Measurements from ENCODE around the gene CFAP61. TPM values are rescaled to one million over a fixed set of nuclear protein-coding genes. Genes with fewer than 3 reads are reported as not detected.

The CFAP61 gene
- total RNA-seq, 6 donors from 2014 or later, result 0.37 to 14.3 (median 6.1) TPM

DNA sequence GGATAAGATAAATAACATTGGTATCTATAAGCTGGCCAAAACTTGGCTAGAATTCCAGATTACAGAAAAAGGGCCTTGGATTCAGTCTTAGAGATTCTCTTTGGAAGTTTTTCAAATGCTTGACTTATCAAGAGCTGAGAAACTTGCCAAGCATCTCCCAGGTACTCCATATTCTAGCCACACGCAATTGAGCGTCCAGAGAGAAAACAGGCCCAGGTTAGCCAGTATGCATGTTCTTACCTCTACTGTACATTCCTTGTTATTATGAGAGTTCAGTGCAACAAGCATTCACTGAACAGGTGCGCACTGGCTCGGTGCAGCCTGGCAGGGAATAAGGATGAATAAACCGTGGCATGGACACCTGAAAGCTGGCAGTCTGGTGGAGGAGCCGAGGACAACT is 13.7 kb upstream of the CFAP61 start:
- H3K4me3 ChIP-seq, result no peak overlapping the region
- peaks cover 25 to 100% (median 83%) of the 10 kb centered on the region in 4 donors for H3K36me3 ChIP-seq
- H3K9me3 ChIP-seq, result no peaks in the 10 kb centered on the region
- no peak for TF ChIP-seq EP300 (IDR thresholded peaks at IDR 0.05)
- TF ChIP-seq POLR2A (IDR thresholded peaks at IDR 0.05), result no peak
- no peak for TF ChIP-seq POLR2AphosphoS5 (IDR thresholded peaks at IDR 0.05)
- TF ChIP-seq, protein P1, sequence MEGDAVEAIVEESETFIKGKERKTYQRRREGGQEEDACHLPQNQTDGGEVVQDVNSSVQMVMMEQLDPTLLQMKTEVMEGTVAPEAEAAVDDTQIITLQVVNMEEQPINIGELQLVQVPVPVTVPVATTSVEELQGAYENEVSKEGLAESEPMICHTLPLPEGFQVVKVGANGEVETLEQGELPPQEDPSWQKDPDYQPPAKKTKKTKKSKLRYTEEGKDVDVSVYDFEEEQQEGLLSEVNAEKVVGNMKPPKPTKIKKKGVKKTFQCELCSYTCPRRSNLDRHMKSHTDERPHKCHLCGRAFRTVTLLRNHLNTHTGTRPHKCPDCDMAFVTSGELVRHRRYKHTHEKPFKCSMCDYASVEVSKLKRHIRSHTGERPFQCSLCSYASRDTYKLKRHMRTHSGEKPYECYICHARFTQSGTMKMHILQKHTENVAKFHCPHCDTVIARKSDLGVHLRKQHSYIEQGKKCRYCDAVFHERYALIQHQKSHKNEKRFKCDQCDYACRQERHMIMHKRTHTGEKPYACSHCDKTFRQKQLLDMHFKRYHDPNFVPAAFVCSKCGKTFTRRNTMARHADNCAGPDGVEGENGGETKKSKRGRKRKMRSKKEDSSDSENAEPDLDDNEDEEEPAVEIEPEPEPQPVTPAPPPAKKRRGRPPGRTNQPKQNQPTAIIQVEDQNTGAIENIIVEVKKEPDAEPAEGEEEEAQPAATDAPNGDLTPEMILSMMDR (IDR thresholded peaks at IDR 0.05), result no peak
- no peak for ATAC-seq (ENCODE audit: low FRiP score in 2 of 2)
- 84 to 92% methylated on average over 6 of the region's 6 CpGs for WGBS, 2 donors
- no peak for DNase-seq
- H3K27ac ChIP-seq, result no peak overlapping the region
- H3K4me1 ChIP-seq, result no peaks in the 10 kb centered on the region
- no peaks in the 10 kb centered on the region for H3K27me3 ChIP-seq

DNA sequence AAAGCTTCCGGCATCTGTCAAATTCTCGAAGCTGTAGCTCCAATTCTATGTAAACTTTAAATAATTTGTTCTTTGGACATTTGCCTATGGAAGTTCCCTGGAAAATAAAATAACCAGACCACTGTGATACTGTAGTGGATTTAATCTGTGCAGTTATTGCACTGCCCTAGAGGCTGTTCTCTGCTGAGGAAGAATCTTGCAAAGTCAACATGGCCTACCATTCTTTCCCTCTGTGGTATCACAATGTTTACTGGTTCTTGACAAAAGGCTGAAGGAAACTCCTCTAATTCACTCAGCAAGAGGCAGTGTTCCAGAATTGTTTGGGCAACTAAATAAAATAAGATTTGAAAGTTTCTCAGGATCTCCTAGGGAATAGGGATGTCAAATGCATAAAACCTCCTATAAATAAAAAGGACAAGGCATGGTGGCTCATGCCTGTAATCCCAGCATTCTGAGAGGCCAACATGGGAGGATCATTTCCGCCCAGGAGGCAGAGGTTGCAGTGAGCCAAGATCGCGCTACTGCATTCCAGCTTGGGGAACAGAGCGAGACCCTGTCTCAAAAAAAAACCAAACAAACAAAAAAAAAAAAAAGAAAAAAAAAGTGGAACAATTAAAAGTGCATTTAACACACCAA is 12.5 kb upstream of the CFAP61 start:
- Histone ChIP-seq H3K9me3 (no peaks in the 10 kb centered on the region), H3K36me3 (peaks cover 28 to 100% (median 89%) of the 10 kb centered on the region in 4 donors), H3K4me1 (no peaks in the 10 kb centered on the region), H3K27ac (no peak overlapping the region), H3K4me3 (no peak overlapping the region), H3K27me3 (no peaks in the 10 kb centered on the region)
- ATAC-seq (ENCODE audit: low FRiP score in 2 of 2) (no peak), DNase-seq (no peak)
- 95 to 96% methylated on average over 6 of the region's 6 CpGs for WGBS, 2 donors
- no peak for TF ChIP-seq POLR2AphosphoS5 (IDR thresholded peaks at IDR 0.05)
- no peak for TF ChIP-seq EP300 (IDR thresholded peaks at IDR 0.05)
- TF ChIP-seq, protein P1 (IDR thresholded peaks at IDR 0.05), result no peak
- TF ChIP-seq POLR2A (IDR thresholded peaks at IDR 0.05), result no peak

DNA sequence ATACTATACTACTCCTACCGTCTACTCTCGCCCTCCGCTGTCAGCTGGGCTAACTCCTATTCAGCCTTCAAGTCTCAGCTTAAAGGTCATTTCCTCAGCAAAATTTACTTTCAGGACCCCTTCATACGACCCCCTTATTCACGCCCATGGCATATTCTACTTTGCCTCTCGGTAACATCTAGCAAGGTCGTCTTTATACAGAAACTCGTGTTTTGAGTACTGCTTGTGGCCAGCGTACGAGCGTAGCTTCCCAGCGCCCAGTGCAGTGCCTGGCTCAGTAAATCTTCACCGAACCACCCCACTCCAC is 612 bp upstream of the CFAP61 start:
- TF ChIP-seq POLR2A (IDR thresholded peaks at IDR 0.05), result no peak
- no peak for TF ChIP-seq POLR2AphosphoS5 (IDR thresholded peaks at IDR 0.05)
- TF ChIP-seq, protein P1 (IDR thresholded peaks at IDR 0.05), result no peak
- no peak for TF ChIP-seq EP300 (IDR thresholded peaks at IDR 0.05)
- peak in 1 of 2 donors; percentile 20 for ATAC-seq (ENCODE audit: low FRiP score in 2 of 2)
- H3K36me3 ChIP-seq, result peaks cover 29 to 38% (median 35%) of the 10 kb centered on the region in 4 donors

DNA sequence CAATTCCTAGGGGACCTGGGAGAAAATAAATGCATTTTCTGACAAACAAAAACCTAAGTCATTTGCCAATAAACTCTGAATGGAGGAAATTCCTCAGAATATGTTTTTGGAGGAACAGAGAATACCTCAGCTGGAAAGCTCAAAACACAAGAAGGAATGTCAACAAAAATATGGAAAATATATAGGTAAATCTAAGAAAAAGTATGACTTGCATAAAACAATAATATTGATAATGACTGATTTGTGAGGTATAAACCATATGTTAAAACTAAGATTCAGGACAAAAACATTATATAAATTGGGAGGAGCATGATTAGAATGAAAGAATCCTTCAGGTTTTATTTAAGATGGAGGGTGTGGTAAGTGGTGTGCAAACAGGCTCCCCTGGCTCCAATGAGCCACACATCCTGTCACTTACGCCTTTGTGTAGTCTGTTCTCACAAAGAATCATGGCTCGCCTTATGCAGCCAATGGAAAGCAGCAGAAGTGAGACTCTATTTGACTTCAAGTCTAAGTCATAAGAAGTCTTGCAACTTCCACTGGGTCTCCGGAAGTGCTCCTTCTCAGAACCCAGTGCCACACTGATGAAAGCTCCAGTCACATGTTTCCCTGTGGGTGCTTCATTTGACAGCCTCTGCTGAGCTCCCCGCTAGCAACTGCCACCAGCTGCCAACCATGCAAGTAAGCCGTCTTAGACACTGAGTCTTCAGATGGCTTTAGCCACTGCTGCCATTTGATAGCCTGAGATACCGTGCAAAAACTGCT is 8.1 kb downstream of the CFAP61 start:
- Histone ChIP-seq H3K36me3 (no peaks in the 10 kb centered on the region), H3K27me3 (no peaks in the 10 kb centered on the region), H3K4me1 (no peaks in the 10 kb centered on the region), H3K27ac (no peak overlapping the region), H3K4me3 (no peak overlapping the region), H3K9me3 (no peaks in the 10 kb centered on the region)
- no peak for DNase-seq
- no peak for TF ChIP-seq EP300 (IDR thresholded peaks at IDR 0.05)
- TF ChIP-seq POLR2A (IDR thresholded peaks at IDR 0.05), result no peak
- TF ChIP-seq, protein P1 (IDR thresholded peaks at IDR 0.05), result no peak
- ATAC-seq (ENCODE audit: low FRiP score in 2 of 2), result no peak
- 82 to 84% methylated on average over 6 of the region's 6 CpGs for WGBS, 2 donors

More for the DNA sequence above, 612 bp upstream of the CFAP61 start:
- Histone ChIP-seq H3K27ac (peak overlapping the region; percentile 88 to 93 (median 90)), H3K4me1 (peaks cover 9 to 18% (median 11%) of the 10 kb centered on the region in 4 donors), H3K4me3 (peak overlapping the region; percentile 61 to 94 (median 86)), H3K27me3 (no peaks in the 10 kb centered on the region), H3K9me3 (no peaks in the 10 kb centered on the region)
- no peak for DNase-seq
- 2 to 3% methylated on average over 13 of the region's 13 CpGs for WGBS, 2 donors
